Measurements from ENCODE around the gene DUSP2. TPM values are rescaled to one million over a fixed set of nuclear protein-coding genes. Genes with fewer than 3 reads are reported as not detected.
"Not testable (repeated sequence)": the region's sequence is repeated elsewhere in the genome, so short reads cannot be mapped to it uniquely, and the experiment has no call there.

The DUSP2 gene
- total and polyA plus RNA-seq, 4 donors, result 5.2 to 10.7 (median 7.9) TPM

- H3K4me3 ChIP-seq (ENCODE audit: low read depth, low read length), result no peak overlapping the region
- WGBS (ENCODE audit: insufficient coverage), result 83% methylated on average over 24 of the region's 26 CpGs
- no peaks in the 10 kb centered on the region for H3K9me3 ChIP-seq (ENCODE audit: control insufficient read depth, insufficient read depth, low read length)
- H3K36me3 ChIP-seq (ENCODE audit: control insufficient read depth, insufficient read depth, low read length), result peaks cover 10% of the 10 kb centered on the region
- peaks cover 17% of the 10 kb centered on the region for H3K27me3 ChIP-seq (ENCODE audit: control insufficient read depth, insufficient read depth, low read length)
- H3K4me1 ChIP-seq (ENCODE audit: control insufficient read depth, insufficient read depth, low read length), result peaks cover 33% of the 10 kb centered on the region
- DNase-seq (ENCODE audit: low read depth in 4 of 6, low spot score in 6 of 6), result no peak
- no peak overlapping the region for H3K27ac ChIP-seq (ENCODE audit: low read depth, low read length)
Measured at GRCh38 chr2:96142217-96143113, 2.8 kb downstream of the DUSP2 start.

GRCh38 chr2:96141624-96141967 is 3.6 kb downstream of the DUSP2 start:
- peaks cover 14% of the 10 kb centered on the region for H3K27me3 ChIP-seq (ENCODE audit: control insufficient read depth, insufficient read depth, low read length)
- WGBS (ENCODE audit: insufficient coverage), result 100% methylated on average over 1 of the region's 5 CpGs

GRCh38 chr2:96140941-96141623 is 4.2 kb downstream of the DUSP2 start:
- 98% methylated on average over 9 of the region's 13 CpGs for WGBS (ENCODE audit: insufficient coverage)
- Histone ChIP-seq H3K36me3 (ENCODE audit: control insufficient read depth, insufficient read depth, low read length) (peaks cover 10% of the 10 kb centered on the region), H3K9me3 (ENCODE audit: control insufficient read depth, insufficient read depth, low read length) (no peaks in the 10 kb centered on the region), H3K27ac (ENCODE audit: low read depth, low read length) (no peak overlapping the region), H3K4me1 (ENCODE audit: control insufficient read depth, insufficient read depth, low read length) (peaks cover 22% of the 10 kb centered on the region), H3K27me3 (ENCODE audit: control insufficient read depth, insufficient read depth, low read length) (peaks cover 14% of the 10 kb centered on the region), H3K4me3 (ENCODE audit: low read depth, low read length) (no peak overlapping the region)
- no peak for DNase-seq (ENCODE audit: low read depth in 4 of 6, low spot score in 6 of 6)

More at GRCh38 chr2:96141624-96141967, 3.6 kb downstream of the DUSP2 start:
- not testable (repeated sequence) for DNase-seq (ENCODE audit: low read depth in 4 of 6, low spot score in 6 of 6); H3K9me3 ChIP-seq (ENCODE audit: control insufficient read depth, insufficient read depth, low read length); H3K36me3 ChIP-seq (ENCODE audit: control insufficient read depth, insufficient read depth, low read length); H3K4me3 ChIP-seq (ENCODE audit: low read depth, low read length); H3K27ac ChIP-seq (ENCODE audit: low read depth, low read length)
- peaks cover 27% of the 10 kb centered on the region for H3K4me1 ChIP-seq (ENCODE audit: control insufficient read depth, insufficient read depth, low read length)

GRCh38 chr2:96139181-96139758 is 6.0 kb downstream of the DUSP2 start:
- DNase-seq (ENCODE audit: low read depth in 4 of 6, low spot score in 6 of 6), result no peak
- Histone ChIP-seq H3K27ac (ENCODE audit: low read depth, low read length) (no peak overlapping the region), H3K4me3 (ENCODE audit: low read depth, low read length) (no peak overlapping the region), H3K9me3 (ENCODE audit: control insufficient read depth, insufficient read depth, low read length) (no peaks in the 10 kb centered on the region), H3K4me1 (ENCODE audit: control insufficient read depth, insufficient read depth, low read length) (peaks cover 8% of the 10 kb centered on the region), H3K27me3 (ENCODE audit: control insufficient read depth, insufficient read depth, low read length) (peaks cover 4% of the 10 kb centered on the region), H3K36me3 (ENCODE audit: control insufficient read depth, insufficient read depth, low read length) (peaks cover 10% of the 10 kb centered on the region)
- WGBS (ENCODE audit: insufficient coverage), result 81% methylated on average over 4 of the region's 7 CpGs

GRCh38 chr2:96138179-96139145 is 6.8 kb downstream of the DUSP2 start, which contains the start of gene ASTL:
ASTL (minus strand) TSS chr2:96138502; CDS start chr2:96138436, 66 bp downstream.
- Histone ChIP-seq H3K36me3 (ENCODE audit: control insufficient read depth, insufficient read depth, low read length) (peaks cover 6% of the 10 kb centered on the region), H3K27me3 (ENCODE audit: control insufficient read depth, insufficient read depth, low read length) (no peaks in the 10 kb centered on the region), H3K9me3 (ENCODE audit: control insufficient read depth, insufficient read depth, low read length) (no peaks in the 10 kb centered on the region), H3K4me3 (ENCODE audit: low read depth, low read length) (no peak within 1 kb of the TSS), H3K4me1 (ENCODE audit: control insufficient read depth, insufficient read depth, low read length) (no peaks in the 10 kb centered on the region), H3K27ac (ENCODE audit: low read depth, low read length) (no peak within 1 kb of the TSS)
- DNase-seq (ENCODE audit: low read depth in 4 of 6, low spot score in 6 of 6), result peak in 2 of 6 donors; percentile 23 to 43
- WGBS (ENCODE audit: insufficient coverage), result 23% methylated on average over 11 of the region's 17 CpGs

DNA sequence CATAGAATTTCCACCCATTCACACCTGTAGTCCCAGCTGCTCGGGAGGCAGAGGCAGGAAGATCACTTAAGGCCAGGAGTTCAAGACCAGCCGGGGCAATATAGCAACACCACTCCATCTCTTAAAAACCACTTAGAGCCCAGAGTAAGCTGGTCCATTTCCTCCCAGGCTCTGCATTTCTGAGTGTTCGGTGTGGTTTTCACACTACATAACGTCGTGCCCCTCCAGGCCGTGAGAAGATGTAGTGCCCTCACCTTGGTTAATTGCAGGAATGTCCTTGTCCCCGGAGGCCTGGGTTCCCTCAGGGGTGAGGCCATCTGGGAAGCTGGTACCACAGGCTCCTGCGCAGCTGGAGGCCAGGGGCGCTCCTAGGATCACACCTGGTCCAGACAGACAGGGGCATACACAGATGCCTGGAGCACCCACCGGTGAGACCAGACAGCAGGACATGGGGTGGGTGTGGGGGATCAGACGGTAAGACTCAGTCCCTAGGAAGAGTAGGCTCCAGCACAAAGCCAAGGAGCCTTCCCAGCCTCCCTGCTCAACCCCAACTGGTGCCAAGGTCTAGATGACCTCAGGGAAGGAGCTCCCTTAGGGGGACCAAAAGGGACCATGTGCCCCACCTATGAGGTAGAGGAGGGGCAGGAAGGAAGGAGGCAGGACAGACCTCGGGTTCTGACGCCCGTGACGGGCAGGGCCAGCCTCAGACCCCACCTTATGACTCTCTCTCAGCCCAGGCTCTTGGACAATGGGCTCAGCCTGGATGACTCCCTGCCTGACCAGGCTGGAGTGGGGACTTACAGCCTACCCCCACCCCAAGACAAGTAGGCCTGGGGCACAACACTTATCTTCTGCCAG is 7.7 kb downstream of the DUSP2 start:
- H3K36me3 ChIP-seq (ENCODE audit: control insufficient read depth, insufficient read depth, low read length), result peaks cover 4% of the 10 kb centered on the region
- no peak overlapping the region for H3K4me3 ChIP-seq (ENCODE audit: low read depth, low read length)
- DNase-seq (ENCODE audit: low read depth in 4 of 6, low spot score in 6 of 6), result no peak
- WGBS (ENCODE audit: insufficient coverage), result 81% methylated on average over 13 of the region's 15 CpGs
- H3K4me1 ChIP-seq (ENCODE audit: control insufficient read depth, insufficient read depth, low read length), result no peaks in the 10 kb centered on the region
- H3K27ac ChIP-seq (ENCODE audit: low read depth, low read length), result no peak overlapping the region
- no peaks in the 10 kb centered on the region for H3K9me3 ChIP-seq (ENCODE audit: control insufficient read depth, insufficient read depth, low read length)
- H3K27me3 ChIP-seq (ENCODE audit: control insufficient read depth, insufficient read depth, low read length), result no peaks in the 10 kb centered on the region

- Histone ChIP-seq H3K27ac (ENCODE audit: low read depth, low read length) (no peak overlapping the region), H3K27me3 (ENCODE audit: control insufficient read depth, insufficient read depth, low read length) (no peaks in the 10 kb centered on the region), H3K9me3 (ENCODE audit: control insufficient read depth, insufficient read depth, low read length) (no peaks in the 10 kb centered on the region), H3K36me3 (ENCODE audit: control insufficient read depth, insufficient read depth, low read length) (peaks cover 2% of the 10 kb centered on the region), H3K4me3 (ENCODE audit: low read depth, low read length) (no peak overlapping the region), H3K4me1 (ENCODE audit: control insufficient read depth, insufficient read depth, low read length) (no peaks in the 10 kb centered on the region)
- no peak for DNase-seq (ENCODE audit: low read depth in 4 of 6, low spot score in 6 of 6)
- WGBS (ENCODE audit: insufficient coverage), result 89% methylated on average over 7 of the region's 8 CpGs
Measured at GRCh38 chr2:96136129-96136720, 9.0 kb downstream of the DUSP2 start.

DNA sequence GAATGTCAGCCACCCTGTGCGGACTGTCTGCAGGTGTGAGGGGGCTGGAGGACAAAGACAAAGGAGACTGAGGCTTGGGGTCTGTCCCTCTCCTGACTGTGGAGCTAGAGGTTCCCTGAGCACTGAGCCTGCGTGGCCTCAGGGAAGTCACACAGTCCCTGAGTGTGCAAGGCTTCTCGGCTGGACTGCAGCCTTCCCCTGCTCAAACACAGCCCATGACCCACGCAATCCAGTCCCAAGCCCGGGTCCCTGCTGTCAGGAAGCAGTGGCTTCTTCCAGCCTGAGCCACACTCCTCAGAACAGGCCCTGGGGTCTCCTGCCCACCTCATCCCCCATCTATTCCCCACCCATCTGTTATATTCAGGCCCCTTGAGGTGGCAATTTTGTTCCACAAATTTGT is 9.6 kb downstream of the DUSP2 start:
- H3K36me3 ChIP-seq (ENCODE audit: control insufficient read depth, insufficient read depth, low read length), result peaks cover 2% of the 10 kb centered on the region
- H3K27ac ChIP-seq (ENCODE audit: low read depth, low read length), result no peak overlapping the region
- no peak for DNase-seq (ENCODE audit: low read depth in 4 of 6, low spot score in 6 of 6)
- no peak overlapping the region for H3K4me3 ChIP-seq (ENCODE audit: low read depth, low read length)
- H3K9me3 ChIP-seq (ENCODE audit: control insufficient read depth, insufficient read depth, low read length), result no peaks in the 10 kb centered on the region
- H3K4me1 ChIP-seq (ENCODE audit: control insufficient read depth, insufficient read depth, low read length), result no peaks in the 10 kb centered on the region
- no peaks in the 10 kb centered on the region for H3K27me3 ChIP-seq (ENCODE audit: control insufficient read depth, insufficient read depth, low read length)
- 72% methylated on average over 5 of the region's 5 CpGs for WGBS (ENCODE audit: insufficient coverage)
